WTC11 (cell line): ENCODE data around the gene EIF3M. TPM values are rescaled to one million over a fixed set of nuclear protein-coding genes. Genes with fewer than 3 reads are reported as not detected.
A peak's percentile ranks its signal among the peaks of the same experiment; 100 is the strongest.

Source experiments
- ATF1 ChIP-seq: sonication (generic); formaldehyde crosslinking; IDR thresholded peaks from 2 replicates; pipeline ENCODE4 v1.8.1; 2023; ENCODE audit warnings: mild to moderate bottlenecking, moderate library complexity, missing genetic modification reagents
- CBFB ChIP-seq: sonication (generic); formaldehyde crosslinking; IDR thresholded peaks from 2 replicates; pipeline ENCODE4 v1.8.1; 2022; ENCODE audit warnings: mild to moderate bottlenecking, low read depth, missing genetic modification reagents
- CDX4 ChIP-seq: fragments of 250-450 bp; sonication (Bioruptor Pico); IDR thresholded peaks from 2 replicates; pipeline ENCODE4 v1.9.0; 2021; ENCODE audit warnings: moderate library complexity, mild to moderate bottlenecking, inconsistent platforms, borderline replicate concordance
- CREM ChIP-seq: sonication (generic); formaldehyde crosslinking; IDR thresholded peaks from 2 replicates; pipeline ENCODE4 v1.8.1; 2022; ENCODE audit warnings: mild to moderate bottlenecking, missing genetic modification reagents, moderate library complexity
- CTCF ChIP-seq: fragments of 200-600 bp; IDR thresholded peaks from 2 replicates; pipeline ENCODE4 v1.8.0; 2022; ENCODE audit warnings: antibody characterized with exemption
- ELF4 ChIP-seq: sonication (generic); formaldehyde crosslinking; IDR thresholded peaks from 2 replicates; pipeline ENCODE4 v1.8.1; 2022; ENCODE audit warnings: low read depth, mild to moderate bottlenecking, moderate library complexity, missing genetic modification reagents
- ESRRA ChIP-seq: sonication (generic); formaldehyde crosslinking; IDR thresholded peaks from 2 replicates; pipeline ENCODE4 v1.8.1; 2022; ENCODE audit warnings: mild to moderate bottlenecking, missing genetic modification reagents, borderline replicate concordance
- FOXK1 ChIP-seq: sonication (generic); formaldehyde crosslinking; IDR thresholded peaks from 2 replicates; pipeline ENCODE4 v1.8.0; 2022; ENCODE audit warnings: mild to moderate bottlenecking, moderate library complexity, missing genetic modification reagents
- GRHL2 ChIP-seq: fragments of 250-450 bp; sonication (Bioruptor Pico); IDR thresholded peaks from 2 replicates; pipeline ENCODE4 v1.8.0; 2022; ENCODE audit warnings: mild to moderate bottlenecking, moderate library complexity; ENCODE audit not compliant: insufficient replicate concordance, severe bottlenecking
- IRF1 ChIP-seq: sonication (generic); formaldehyde crosslinking; IDR thresholded peaks from 2 replicates; pipeline ENCODE4 v1.8.0; 2023; ENCODE audit warnings: missing genetic modification reagents
- JAZF1 ChIP-seq: fragments of 250-450 bp; sonication (Bioruptor Pico); IDR thresholded peaks from 2 replicates; pipeline ENCODE4 v1.9.0; 2021; ENCODE audit warnings: moderate library complexity, mild to moderate bottlenecking, inconsistent platforms
- JUN ChIP-seq: sonication (generic); formaldehyde crosslinking; IDR thresholded peaks from 2 replicates; pipeline ENCODE4 v1.8.0; 2023; ENCODE audit warnings: mild to moderate bottlenecking, missing genetic modification reagents
- NFYB ChIP-seq: sonication (generic); formaldehyde crosslinking; conservative IDR thresholded peaks from 2 replicates; pipeline ENCODE4 v1.8.0; 2022; ENCODE audit warnings: low read depth, missing genetic modification reagents
- NR1H2 ChIP-seq: sonication (generic); formaldehyde crosslinking; IDR thresholded peaks from 2 replicates; pipeline ENCODE4 v1.9.0; 2021; ENCODE audit warnings: mild to moderate bottlenecking, moderate library complexity, missing genetic modification reagents
- NR2C2 ChIP-seq: sonication (generic); formaldehyde crosslinking; IDR thresholded peaks from 2 replicates; pipeline ENCODE4 v1.8.0; 2022; ENCODE audit warnings: mild to moderate bottlenecking, missing genetic modification reagents
- PREB ChIP-seq: sonication (generic); formaldehyde crosslinking; IDR thresholded peaks from 2 replicates; pipeline ENCODE4 v1.8.1; 2022; ENCODE audit warnings: mild to moderate bottlenecking, missing genetic modification reagents, moderate library complexity, borderline replicate concordance
- PRRX2 ChIP-seq: fragments of 250-450 bp; sonication (Bioruptor Pico); IDR thresholded peaks from 2 replicates; pipeline ENCODE4 v1.8.0; 2021; ENCODE audit warnings: mild to moderate bottlenecking
- SOX15 ChIP-seq: fragments of 250-450 bp; sonication (Bioruptor Pico); IDR thresholded peaks from 2 replicates; pipeline ENCODE4 v1.9.0; 2021; ENCODE audit warnings: mild to moderate bottlenecking
- SP1 ChIP-seq: sonication (generic); formaldehyde crosslinking; conservative IDR thresholded peaks from 2 replicates; pipeline ENCODE4 v1.8.1; 2022; ENCODE audit warnings: missing genetic modification reagents
- TEAD4 ChIP-seq: sonication (generic); formaldehyde crosslinking; IDR thresholded peaks from 2 replicates; pipeline ENCODE4 v1.8.0; 2022; ENCODE audit warnings: mild to moderate bottlenecking, missing genetic modification reagents
- ZNF121 ChIP-seq: sonication (generic); formaldehyde crosslinking; IDR thresholded peaks from 2 replicates; pipeline ENCODE4 v1.8.0; 2023; ENCODE audit warnings: missing genetic modification reagents
- ZNF263 ChIP-seq: sonication (generic); formaldehyde crosslinking; IDR thresholded peaks from 2 replicates; pipeline ENCODE4 v1.8.1; 2022; ENCODE audit warnings: low read depth, mild to moderate bottlenecking, moderate library complexity, missing genetic modification reagents
- total RNA-seq: library from RNA; stranded (reverse); gene quantifications from 3 replicates; pipeline ENCODE4 v1.2.3, GENCODE V29; 2021
- TF ChIP-seq, protein P1 (sequence below): sonication (generic); formaldehyde crosslinking; conservative IDR thresholded peaks from 2 replicates; pipeline ENCODE4 v1.8.1; 2023; ENCODE audit warnings: mild to moderate bottlenecking, low read depth, missing genetic modification reagents, moderate library complexity
- TF ChIP-seq, protein P2 (sequence below): sonication (generic); formaldehyde crosslinking; IDR thresholded peaks from 2 replicates; pipeline ENCODE4 v1.8.1; 2023; ENCODE audit warnings: mild to moderate bottlenecking, missing genetic modification reagents, moderate library complexity

Gene EIF3M
- total RNA-seq, 1 experiment from 2014 or later: 365 TPM

- TF ChIP-seq CBFB (no peak), ELF4 (CRISPR knock-in tag) (no peak), NFYB (CRISPR knock-in tag) (peak; percentile 61; the same call in 1 of the 2 replicates), NR1H2 (CRISPR knock-in tag) (no peak), JAZF1 (CRISPR knock-in tag) (no peak), ZNF121 (CRISPR knock-in tag) (no peak), ATF1 (CRISPR knock-in tag) (no peak), FOXK1 (CRISPR knock-in tag) (peak; percentile 87), PREB (no peak), CREM (peak; percentile 48), SP1 (CRISPR knock-in tag) (peak; percentile 98), JUN (CRISPR knock-in tag) (no peak), ZNF263 (CRISPR knock-in tag) (no peak), CDX4 (CRISPR knock-in tag) (no peak), SOX15 (no peak), PRRX2 (CRISPR knock-in tag) (0 out of 2 replicates have a peak, but pooled peaks have one; percentile 23), GRHL2 (CRISPR knock-in tag) (no peak), TEAD4 (CRISPR knock-in tag) (peak; percentile 77), IRF1 (CRISPR knock-in tag) (peak; percentile 56; the same call in 1 of the 2 replicates), CTCF (no peak), NR2C2 (peak; percentile 98), ESRRA (peak; percentile 53; the same call in 1 of the 2 replicates)
- TF ChIP-seq, protein P1, sequence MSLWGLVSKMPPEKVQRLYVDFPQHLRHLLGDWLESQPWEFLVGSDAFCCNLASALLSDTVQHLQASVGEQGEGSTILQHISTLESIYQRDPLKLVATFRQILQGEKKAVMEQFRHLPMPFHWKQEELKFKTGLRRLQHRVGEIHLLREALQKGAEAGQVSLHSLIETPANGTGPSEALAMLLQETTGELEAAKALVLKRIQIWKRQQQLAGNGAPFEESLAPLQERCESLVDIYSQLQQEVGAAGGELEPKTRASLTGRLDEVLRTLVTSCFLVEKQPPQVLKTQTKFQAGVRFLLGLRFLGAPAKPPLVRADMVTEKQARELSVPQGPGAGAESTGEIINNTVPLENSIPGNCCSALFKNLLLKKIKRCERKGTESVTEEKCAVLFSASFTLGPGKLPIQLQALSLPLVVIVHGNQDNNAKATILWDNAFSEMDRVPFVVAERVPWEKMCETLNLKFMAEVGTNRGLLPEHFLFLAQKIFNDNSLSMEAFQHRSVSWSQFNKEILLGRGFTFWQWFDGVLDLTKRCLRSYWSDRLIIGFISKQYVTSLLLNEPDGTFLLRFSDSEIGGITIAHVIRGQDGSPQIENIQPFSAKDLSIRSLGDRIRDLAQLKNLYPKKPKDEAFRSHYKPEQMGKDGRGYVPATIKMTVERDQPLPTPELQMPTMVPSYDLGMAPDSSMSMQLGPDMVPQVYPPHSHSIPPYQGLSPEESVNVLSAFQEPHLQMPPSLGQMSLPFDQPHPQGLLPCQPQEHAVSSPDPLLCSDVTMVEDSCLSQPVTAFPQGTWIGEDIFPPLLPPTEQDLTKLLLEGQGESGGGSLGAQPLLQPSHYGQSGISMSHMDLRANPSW (CRISPR knock-in tag): no peak
- TF ChIP-seq, protein P2, sequence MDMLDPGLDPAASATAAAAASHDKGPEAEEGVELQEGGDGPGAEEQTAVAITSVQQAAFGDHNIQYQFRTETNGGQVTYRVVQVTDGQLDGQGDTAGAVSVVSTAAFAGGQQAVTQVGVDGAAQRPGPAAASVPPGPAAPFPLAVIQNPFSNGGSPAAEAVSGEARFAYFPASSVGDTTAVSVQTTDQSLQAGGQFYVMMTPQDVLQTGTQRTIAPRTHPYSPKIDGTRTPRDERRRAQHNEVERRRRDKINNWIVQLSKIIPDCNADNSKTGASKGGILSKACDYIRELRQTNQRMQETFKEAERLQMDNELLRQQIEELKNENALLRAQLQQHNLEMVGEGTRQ: no peak
- TF ChIP-seq, all 79 proteins: peak for 18
Measured at GRCh38 chr11:32583459-32584271, at the start of gene EIF3M (continued).
